Measurements from ENCODE around the gene GPRC5D.

Gene GPRC5D

GRCh38 chr12:12933742-12934141 is 18.2 kb downstream of the GPRC5D start:
- DNase-seq: no peak

DNA sequence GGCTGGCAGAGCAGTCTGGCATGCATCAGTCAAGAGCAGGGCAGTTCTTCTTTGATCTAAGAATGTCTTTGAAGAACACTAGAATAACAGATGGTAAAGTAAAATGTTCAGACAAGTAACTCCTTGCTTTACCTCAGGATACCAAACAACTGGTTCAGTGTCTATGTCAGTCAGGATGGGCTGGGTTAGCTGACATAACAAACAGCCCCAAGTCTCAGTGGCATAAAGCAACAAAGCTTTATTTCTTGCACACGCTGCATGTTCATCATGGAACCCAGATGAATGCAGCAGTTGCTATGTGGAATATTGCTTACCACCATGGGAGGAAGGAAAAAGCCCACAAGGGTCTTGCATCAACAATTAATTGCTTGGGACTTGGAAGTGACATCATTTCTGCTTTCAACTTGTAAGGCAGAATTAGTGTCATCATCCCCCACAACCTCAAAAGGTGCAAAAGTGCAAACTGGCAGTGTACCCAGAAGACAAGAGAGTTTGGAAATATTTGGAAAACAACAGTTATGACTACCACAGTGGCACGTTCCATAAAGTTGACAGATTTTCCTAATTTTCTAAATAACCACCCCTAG is 21.2 kb downstream of the GPRC5D start:
- no peak for DNase-seq

DNA sequence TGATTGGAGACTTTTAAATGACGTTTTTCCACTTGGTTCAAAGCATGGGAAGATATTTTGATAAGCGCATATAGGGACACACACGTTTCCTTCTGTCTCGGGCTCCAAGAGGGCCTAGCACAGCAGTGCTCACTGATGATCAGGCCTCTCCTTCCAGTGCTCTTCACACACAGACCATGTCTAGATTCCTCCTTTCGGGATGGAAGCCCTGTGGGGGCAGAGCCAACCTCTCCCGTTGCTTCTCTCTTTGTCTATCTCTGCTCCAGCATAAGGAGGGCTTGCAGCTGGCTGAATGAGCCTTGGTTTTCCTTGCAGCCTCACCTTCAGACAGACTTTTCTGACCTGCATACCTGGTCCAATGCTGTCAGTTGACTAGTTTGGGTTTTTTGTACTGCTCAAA is 22.3 kb downstream of the GPRC5D start:
- no peak for DNase-seq

- DNase-seq: peak; percentile 58
Observed at GRCh38 chr12:12927211-12928079, 24.5 kb downstream of the GPRC5D start.

GRCh38 chr12:12926571-12927071 is 25.3 kb downstream of the GPRC5D start:
- DNase-seq: no peak

GRCh38 chr12:12925388-12925787 is 26.6 kb downstream of the GPRC5D start:
- no peak for DNase-seq

DNA sequence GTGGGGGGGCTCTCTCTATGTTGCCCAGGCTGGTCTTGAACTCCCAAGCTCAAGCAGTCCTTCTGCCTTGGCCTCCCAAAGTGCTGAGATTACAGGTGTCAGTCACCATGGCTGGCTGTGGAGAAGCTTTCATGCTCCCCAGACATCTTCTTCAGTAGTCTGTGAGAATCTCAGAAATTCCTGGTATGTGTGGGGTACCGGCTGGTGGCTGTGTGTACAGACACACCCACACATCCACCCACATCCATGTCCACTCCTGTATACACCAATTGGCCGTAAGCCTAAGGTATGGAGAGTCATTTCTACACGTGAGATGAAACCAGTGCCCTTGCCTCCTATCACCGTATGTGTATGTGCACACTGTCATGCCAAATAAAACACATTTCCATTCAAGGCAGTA is 27.8 kb downstream of the GPRC5D start:
- no peak for DNase-seq

DNA sequence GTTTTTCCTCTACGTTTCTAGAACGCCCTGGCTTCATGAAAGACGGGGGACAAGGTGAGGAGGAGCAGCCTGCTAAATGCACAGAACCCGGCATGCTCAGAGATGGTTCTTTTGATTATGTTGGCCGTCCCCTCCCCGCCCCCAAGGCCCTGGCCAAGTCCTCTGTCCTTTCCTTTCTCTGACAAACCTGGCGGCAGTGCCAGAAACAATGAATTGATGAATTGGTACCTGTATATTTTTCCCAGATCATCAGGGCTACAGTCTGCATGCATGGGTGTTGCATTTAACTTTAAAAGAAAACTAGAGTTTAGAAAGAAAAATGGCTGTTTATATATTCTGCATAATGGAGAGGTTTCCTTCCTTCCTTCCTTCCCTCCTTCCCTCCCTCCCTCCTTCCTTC is 29.0 kb downstream of the GPRC5D start:
- DNase-seq: no peak

DNA sequence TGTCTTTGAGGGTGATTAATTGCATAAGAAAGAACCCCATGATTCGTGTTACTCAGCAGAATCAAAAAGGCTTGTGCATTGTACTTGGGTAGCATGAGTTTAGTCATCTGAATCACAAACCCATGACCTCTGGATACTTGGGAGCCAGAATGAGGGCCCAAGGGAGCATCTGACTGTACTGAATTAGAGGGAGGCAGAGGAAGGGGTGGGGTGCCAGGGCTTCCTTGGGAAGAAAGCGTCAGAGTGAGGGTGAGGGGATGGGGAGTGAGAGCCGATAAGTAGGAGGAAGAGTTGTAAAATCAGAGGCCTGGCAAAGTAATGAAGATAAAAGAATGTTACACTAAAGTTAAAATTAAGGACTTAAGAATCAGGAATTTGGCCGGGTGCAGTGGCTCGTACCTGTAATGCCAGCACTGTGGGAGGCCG is 29.8 kb downstream of the GPRC5D start:
- DNase-seq: no peak

- no peak for DNase-seq
Observed at GRCh38 chr12:12919666-12920435, 32.1 kb downstream of the GPRC5D start.

GRCh38 chr12:12918781-12919389 is 33.1 kb downstream of the GPRC5D start:
- DNase-seq: no peak

DNA sequence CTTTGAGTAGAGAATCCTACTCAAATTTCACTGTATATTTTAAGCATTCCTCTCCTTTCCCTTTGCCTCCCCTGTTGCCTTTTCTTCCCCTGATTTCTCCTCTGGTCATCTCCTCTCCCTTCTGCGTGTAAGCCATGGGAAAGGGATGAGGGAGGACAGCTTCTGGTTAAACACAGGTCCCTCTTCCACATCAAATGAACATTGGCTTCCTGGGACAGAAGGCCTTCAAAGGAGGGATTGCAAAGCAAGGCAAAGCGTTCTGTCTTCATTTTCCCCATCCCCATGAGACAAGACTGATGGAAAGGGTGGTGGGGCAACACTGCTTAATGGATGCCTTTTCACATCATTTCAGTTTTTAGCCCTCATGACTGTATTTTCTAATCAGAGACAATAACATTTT is 34.5 kb downstream of the GPRC5D start:
- DNase-seq: no peak

DNA sequence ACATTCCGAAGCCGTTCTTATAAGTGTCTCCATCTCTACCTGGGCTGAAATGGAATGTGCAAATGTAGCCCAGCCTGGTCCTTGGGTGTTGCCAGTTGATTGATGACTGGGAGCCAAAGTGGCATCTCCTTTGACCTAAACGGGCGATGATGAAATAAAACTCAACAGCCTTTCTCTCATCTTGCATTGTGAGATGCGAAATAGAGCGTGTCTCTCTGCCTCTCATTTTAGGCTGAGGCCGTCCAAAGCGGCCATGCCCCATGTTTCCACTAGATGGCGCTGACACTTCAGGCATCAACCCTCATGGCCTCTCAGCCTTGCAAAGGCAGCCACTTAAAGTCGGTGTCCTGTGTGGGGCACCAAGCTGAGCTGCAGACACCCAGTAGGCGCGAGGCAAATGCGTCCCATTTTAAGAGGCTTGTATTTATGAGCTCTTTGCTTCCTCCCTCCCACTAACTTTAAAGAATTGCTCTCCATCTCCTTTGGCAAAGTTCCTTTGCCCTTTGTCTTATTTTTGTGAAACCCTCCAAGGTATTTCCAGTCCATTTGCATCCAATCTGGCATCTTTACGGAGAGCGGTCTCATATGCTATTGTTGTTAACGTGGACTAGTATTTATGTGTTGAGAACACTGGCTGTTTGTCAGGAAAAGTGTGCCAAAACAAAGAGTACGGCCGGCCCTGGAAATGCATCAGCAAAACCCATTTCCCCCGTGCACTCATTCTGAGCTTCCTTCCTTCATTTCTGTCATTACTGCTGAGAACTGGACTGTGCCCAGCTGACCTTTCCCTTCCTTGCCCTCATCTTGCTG is 35.6 kb downstream of the GPRC5D start:
- DNase-seq: peak; percentile 82

DNA sequence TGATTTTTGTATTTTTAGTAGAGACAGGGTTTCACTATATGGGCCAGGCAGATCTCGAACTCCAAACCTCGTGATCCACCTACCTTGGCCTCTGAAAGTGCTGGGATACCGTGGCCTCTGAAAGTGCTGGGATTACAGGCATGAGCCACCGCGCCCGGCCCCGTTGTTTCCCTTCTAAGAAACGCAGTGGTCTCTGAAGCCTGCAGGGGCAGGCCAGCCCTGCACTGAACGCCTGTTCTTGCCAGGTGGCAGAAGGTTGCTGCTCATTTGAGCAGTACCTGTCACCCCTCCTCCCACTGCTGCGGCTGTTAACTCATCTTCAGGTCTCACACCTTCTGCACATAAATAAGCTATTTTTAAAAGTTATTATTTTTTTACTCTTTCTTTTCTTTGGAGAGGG is 36.3 kb downstream of the GPRC5D start:
- DNase-seq: no peak

DNA sequence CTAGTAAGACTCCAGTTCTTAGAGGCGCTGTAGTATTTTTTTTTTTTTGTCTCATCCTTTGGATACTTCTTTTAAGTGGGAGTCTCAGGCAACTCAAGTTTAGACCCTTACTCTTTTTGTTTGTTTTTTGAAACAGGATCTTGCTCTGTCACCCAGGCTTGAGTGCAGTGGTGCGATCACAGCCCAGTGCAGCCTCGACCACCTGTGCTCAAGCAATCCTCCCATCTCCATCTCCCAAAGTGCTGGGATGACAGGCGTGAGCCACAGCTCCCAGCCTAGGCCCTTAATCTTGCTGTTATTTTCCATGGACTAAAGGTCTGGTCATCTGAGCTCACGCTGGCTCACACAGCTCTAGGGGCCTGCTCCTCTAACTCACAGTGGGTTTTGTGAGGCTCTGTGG is 39.3 kb downstream of the GPRC5D start:
- DNase-seq: no peak

GRCh38 chr12:12909995-12910420 is 42.0 kb downstream of the GPRC5D start:
- DNase-seq: no peak

DNA sequence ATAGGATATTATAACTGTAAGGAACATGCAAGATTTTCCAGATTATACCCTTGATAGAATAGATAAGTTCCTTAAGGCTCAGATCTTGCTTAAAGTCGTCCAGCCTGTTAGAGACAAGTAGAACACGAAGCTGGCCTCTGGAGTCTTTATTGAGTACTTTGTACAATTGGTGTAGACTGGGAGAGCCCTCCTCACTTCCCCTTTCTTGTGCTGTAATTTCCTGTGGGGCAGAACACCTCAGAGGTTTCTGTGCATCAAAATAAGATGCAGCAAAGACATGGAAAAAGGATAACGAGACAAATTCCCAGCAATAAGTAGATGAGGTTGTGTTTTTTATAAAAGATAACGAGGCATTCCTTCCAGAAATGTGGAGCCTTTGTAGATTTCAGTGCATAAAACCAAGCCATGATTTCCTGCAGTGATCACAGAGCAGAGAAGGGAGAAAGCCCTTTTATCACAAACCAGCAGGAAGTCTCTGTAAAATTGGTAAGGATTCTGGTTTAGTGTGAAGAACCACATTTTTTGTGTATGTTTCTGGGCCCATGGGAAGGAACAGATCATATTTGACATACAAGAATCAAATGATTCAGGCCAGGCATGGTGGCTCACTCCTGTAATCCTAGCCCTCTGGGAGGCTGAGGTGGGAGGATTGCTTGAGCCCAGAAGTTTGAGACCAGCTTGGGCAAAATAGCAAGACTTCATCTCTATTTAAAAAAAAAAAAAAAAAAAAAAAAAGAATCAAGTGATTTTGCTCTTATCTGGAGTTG is 42.6 kb downstream of the GPRC5D start:
- DNase-seq: no peak

- DNase-seq: no peak
Observed at GRCh38 chr12:12908711-12909110, 43.3 kb downstream of the GPRC5D start.

DNA sequence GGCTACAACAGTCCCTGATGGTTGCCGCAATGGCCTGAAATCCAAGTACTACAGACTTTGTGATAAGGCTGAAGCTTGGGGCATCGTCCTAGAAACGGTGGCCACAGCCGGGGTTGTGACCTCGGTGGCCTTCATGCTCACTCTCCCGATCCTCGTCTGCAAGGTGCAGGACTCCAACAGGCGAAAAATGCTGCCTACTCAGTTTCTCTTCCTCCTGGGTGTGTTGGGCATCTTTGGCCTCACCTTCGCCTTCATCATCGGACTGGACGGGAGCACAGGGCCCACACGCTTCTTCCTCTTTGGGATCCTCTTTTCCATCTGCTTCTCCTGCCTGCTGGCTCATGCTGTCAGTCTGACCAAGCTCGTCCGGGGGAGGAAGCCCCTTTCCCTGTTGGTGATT is 43.7 kb downstream of the GPRC5D start:
- DNase-seq: no peak

- DNase-seq: no peak
Observed at GRCh38 chr12:12907552-12907951, 44.4 kb downstream of the GPRC5D start.

Measured in activated naive CD4-positive, alpha-beta T cell treated with anti-CD3 and anti-CD28 coated beads, Interleukin-2, amount 50 U/mL, for 16 hours (primary cell).